ENCODE measurements around the gene IL17D.

- no peak for TF ChIP-seq CTCF (IDR thresholded peaks at IDR 0.05; ENCODE audit: low read depth, low read length)
- TF ChIP-seq EZH2phosphoT487 (IDR thresholded peaks at IDR 0.05; ENCODE audit: low read depth) = no peak
These were observed 14.2 kb upstream of the IL17D start for GRCh38 chr13:20689291-20689690.

All from OCI-LY3 (cell line).